Fibroblast of mammary gland (primary cell): ENCODE data around the gene PDE6H.

Source experiments
- DNase-seq: peaks from one replicate; pipeline ENCODE4 v3.0.0-alpha.2; 2010; ENCODE audit warnings: low read depth
- H3K4me3 ChIP-seq: 2 replicates; pipeline ENCODE4 v1.5.1; 2011; ENCODE audit warnings: low read depth, mild to moderate bottlenecking, low read length, moderate library complexity; ENCODE audit not compliant: control insufficient read depth
- TF ChIP-seq, protein P1 (sequence below): conservative IDR thresholded peaks from 2 replicates; pipeline ENCODE4 v1.5.1; 2011; ENCODE audit warnings: low read depth, low read length, inconsistent platforms; ENCODE audit not compliant: control insufficient read depth, insufficient read depth

Gene PDE6H

DNA sequence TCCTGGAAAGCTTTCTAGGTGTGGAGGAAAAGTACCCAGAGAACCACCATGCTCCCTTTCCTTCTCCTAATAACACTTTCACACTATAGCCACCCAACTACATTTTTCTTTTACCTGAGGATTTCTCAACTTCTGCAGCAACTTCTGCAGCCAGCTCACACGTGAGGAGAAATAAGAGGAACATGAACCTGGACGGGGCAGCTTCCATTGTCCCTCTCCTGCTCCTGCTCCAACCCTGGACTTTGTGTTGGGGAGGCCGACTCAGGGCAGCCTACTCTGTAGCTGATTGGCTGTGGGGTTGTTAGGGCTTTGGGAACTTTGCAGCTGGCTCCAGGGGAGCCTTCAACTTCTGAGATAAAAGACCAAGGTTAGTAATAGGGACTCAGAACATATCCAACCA lies 34.5 kb upstream of the PDE6H start, which contains the start of gene ERP27:
Gene ERP27, minus strand, starts transcription at position 237 of the 400 bp plus-strand sequence. Its CDS starts 29 bp downstream, at position 208.
- TF ChIP-seq, protein P1, sequence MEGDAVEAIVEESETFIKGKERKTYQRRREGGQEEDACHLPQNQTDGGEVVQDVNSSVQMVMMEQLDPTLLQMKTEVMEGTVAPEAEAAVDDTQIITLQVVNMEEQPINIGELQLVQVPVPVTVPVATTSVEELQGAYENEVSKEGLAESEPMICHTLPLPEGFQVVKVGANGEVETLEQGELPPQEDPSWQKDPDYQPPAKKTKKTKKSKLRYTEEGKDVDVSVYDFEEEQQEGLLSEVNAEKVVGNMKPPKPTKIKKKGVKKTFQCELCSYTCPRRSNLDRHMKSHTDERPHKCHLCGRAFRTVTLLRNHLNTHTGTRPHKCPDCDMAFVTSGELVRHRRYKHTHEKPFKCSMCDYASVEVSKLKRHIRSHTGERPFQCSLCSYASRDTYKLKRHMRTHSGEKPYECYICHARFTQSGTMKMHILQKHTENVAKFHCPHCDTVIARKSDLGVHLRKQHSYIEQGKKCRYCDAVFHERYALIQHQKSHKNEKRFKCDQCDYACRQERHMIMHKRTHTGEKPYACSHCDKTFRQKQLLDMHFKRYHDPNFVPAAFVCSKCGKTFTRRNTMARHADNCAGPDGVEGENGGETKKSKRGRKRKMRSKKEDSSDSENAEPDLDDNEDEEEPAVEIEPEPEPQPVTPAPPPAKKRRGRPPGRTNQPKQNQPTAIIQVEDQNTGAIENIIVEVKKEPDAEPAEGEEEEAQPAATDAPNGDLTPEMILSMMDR = no peak
- H3K4me3 ChIP-seq = no peak within 1 kb of the TSS
- no peak for DNase-seq

DNA sequence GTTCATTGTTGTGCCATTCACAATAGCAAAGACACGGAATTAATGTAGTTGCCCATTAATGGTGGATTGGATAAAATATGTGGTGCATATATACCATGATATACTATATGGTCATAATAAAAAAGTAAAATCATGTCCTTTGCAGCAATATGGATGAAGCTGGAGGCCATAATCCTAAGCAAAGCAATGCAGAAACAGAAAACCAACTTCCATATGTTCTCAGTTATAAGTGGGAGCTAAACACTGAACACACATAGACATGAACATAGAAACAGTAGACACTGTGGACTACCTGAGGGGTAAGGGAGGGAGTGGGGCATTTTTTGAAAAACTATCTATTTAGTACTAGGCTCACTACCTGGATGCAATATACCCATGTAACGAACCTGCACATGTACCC lies 31.5 kb upstream of the PDE6H start:
- DNase-seq = no peak
- TF ChIP-seq, protein P1 = no peak

DNA sequence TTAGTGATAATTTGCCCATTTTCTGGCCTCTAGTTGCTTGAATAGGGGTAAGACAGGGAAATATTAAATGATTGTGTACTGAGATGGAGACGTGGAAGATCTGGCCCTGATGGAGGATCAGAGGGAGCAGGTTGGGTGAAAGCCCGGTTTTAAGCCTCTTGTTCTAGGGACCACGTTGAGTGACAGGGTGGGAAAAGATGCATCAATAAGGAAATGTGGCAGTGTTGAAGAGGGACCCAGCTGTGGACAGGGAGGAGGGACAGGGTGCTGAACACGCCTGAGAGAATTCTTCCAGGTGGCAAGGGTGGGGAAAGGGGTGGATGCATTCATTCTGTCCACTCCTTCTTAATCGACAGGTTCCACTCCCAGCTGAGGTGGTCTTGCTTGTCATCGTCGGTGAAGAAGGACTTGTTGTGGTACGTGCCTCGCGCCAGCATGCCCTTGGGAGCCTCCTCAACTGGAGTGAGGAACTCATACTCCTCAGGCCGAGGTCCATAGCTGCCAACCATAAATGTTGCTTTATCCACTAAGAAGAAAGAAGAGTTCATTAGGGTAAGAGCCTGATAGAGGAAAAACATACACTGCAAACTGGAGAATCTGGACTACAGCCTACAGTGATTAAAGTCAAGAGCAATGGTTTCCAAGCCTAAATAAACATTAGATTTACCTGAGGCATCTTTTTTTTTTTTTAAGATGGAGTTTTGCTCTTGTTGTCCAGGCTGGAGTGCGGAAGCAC lies 30.5 kb upstream of the PDE6H start:
- TF ChIP-seq, protein P1 = no peak
- no peak for DNase-seq
- no peak overlapping the region for H3K4me3 ChIP-seq

More for the DNA sequence above, 31.5 kb upstream of the PDE6H start:
- no peak overlapping the region for H3K4me3 ChIP-seq

- TF ChIP-seq, protein P1 = no peak
Measured at GRCh38 chr12:14946162-14946561, 26.7 kb upstream of the PDE6H start.

GRCh38 chr12:14946861-14947260 lies 26.0 kb upstream of the PDE6H start:
- H3K4me3 ChIP-seq = no peak overlapping the region
- no peak for DNase-seq

More at GRCh38 chr12:14946162-14946561, 26.7 kb upstream of the PDE6H start:
- H3K4me3 ChIP-seq = no peak overlapping the region
- DNase-seq = peak; percentile 32

GRCh38 chr12:14948672-14949071 lies 24.2 kb upstream of the PDE6H start:
- DNase-seq = peak; percentile 66
- TF ChIP-seq, protein P1 = no peak
- H3K4me3 ChIP-seq = no peak overlapping the region

More at GRCh38 chr12:14946861-14947260, 26.0 kb upstream of the PDE6H start:
- TF ChIP-seq, protein P1 = no peak
